Measurements from ENCODE around the gene CRACR2A. TPM values are rescaled to one million over a fixed set of nuclear protein-coding genes. Genes with fewer than 3 reads are reported as not detected.
A peak's percentile ranks its signal among the peaks of the same experiment; 100 is the strongest.

CRACR2A gene
- total and polyA plus RNA-seq, 2 of the 8 experiments (the other 6 are each of a cell fraction or from before 2014, with no cell fraction given): 0.85 to 3.2 TPM

GRCh38 chr12:3797531-3798048, 44.7 kb upstream of the CRACR2A start:
- ChIA-PET POLR2A (ENCODE audit: partially characterized antibody) (interaction anchor here (1.4 kb wide), 1 partner anchor 8 kb away, joined by 4 read pairs; no protein-coding TSS in a partner anchor), CTCF (ENCODE audit: partially characterized antibody) (interaction anchor here (0.9 to 1.4 kb wide), 2 partner anchors 9 to 498 kb away, joined by 3 read pairs; no protein-coding TSS in a partner anchor)
- H3K14ac ChIP-seq (ENCODE audit: insufficient read length): no peak overlapping the region
- H3K4ac ChIP-seq (replicated peaks; ENCODE audit: insufficient read length, low read depth, low read length): no peak overlapping the region
- H3K4me2 ChIP-seq (ENCODE audit: insufficient read depth in 1 of 2, low read depth in 2 of 2, low read length in 2 of 2): no peak overlapping the region
- no peaks in the 10 kb centered on the region for H4K20me1 ChIP-seq (replicated peaks in 1 of 2; ENCODE audit: control insufficient read depth in 1 of 2, insufficient read depth in 2 of 2, low read length in 2 of 2)
- H3K23me2 ChIP-seq (ENCODE audit: low read depth, low read length): no peaks in the 10 kb centered on the region
- H3K27ac ChIP-seq (ENCODE audit: low read depth, low read length): no peak overlapping the region
- peak; percentile 32 for FAIRE-seq
- TF ChIP-seq TBP (IDR thresholded peaks at IDR 0.05; ENCODE audit: low read depth, low read length) (no peak), CTCF (IDR thresholded peaks at IDR 0.05; ENCODE audit: control extremely low read depth in 1 of 3, insufficient read depth in 1 of 3, low read depth in 1 of 3, low read length in 3 of 3) (peak; percentile 23 to 36 (median 24); a peak in 3 of 4 replicates), RAD21 (IDR thresholded peaks at IDR 0.05 in 1 of 2, conservative IDR thresholded peaks at IDR 0.05 in 1 of 2; ENCODE audit: low read depth in 2 of 2, low read length in 2 of 2) (peak; percentile 30 to 48; a peak in 3 of 4 replicates)
- H3K4me1 ChIP-seq (replicated peaks in 1 of 4; ENCODE audit: control insufficient read depth in 3 of 4, insufficient read depth in 4 of 4, low read length in 3 of 4): peaks cover 0 to 7% (median 2%) of the 10 kb centered on the region in 4 experiments; a peak in 2 of 7 replicates
- H4K8ac ChIP-seq (ENCODE audit: extremely low read depth, insufficient read depth, low read length): no peak overlapping the region
- H3K27me3 ChIP-seq (replicated peaks in 1 of 4; ENCODE audit: control insufficient read depth in 3 of 4, extremely low read depth in 1 of 4, insufficient read depth in 3 of 4, low read length in 3 of 4): no peaks in the 10 kb centered on the region
- H3K9me3 ChIP-seq (ENCODE audit: insufficient read depth in 2 of 2, low read depth in 1 of 2, low read length in 1 of 2): peaks cover 0 to 3% of the 10 kb centered on the region in 2 experiments; a peak in 1 of 4 replicates
- no peak overlapping the region for H2BK12ac ChIP-seq (ENCODE audit: low read depth, low read length)
- no peak overlapping the region for H3K23ac ChIP-seq (ENCODE audit: insufficient read length)
- H3K79me2 ChIP-seq (ENCODE audit: control insufficient read depth in 1 of 2, insufficient read depth in 2 of 2, low read length in 2 of 2): no peaks in the 10 kb centered on the region
- H2AK5ac ChIP-seq (ENCODE audit: low read depth, low read length): no peak overlapping the region
- WGBS, 2 experiments (ENCODE audit: extremely low coverage in 1 of 2, insufficient coverage in 1 of 2, insufficient read length in 1 of 2, insufficient replicate concordance in 2 of 2, low coverage in 1 of 2, low lambda C conversion rate in 2 of 2, missing lambda C conversion rate in 1 of 2): 92% methylated on average over 3 of the region's 3 CpGs; no CpG with 5 or more reads in 1 of the 2 experiments
- H3K56ac ChIP-seq (replicated peaks; ENCODE audit: insufficient read length, low read depth, low read length): no peak overlapping the region
- H4K91ac ChIP-seq (replicated peaks; ENCODE audit: insufficient read length, low read length): no peak overlapping the region
- no peak overlapping the region for H2AFZ ChIP-seq (ENCODE audit: low read length)
- no peak overlapping the region for H2BK20ac ChIP-seq (ENCODE audit: low read length)
- H3K36me3 ChIP-seq (ENCODE audit: control insufficient read depth in 2 of 4, insufficient read depth in 4 of 4, low read length in 3 of 4): no peaks in the 10 kb centered on the region; a peak in 2 of 8 replicates
- H3K4me3 ChIP-seq (ENCODE audit: extremely low read depth in 1 of 4, insufficient read depth in 2 of 4, low read depth in 3 of 4, low read length in 4 of 4): no peak overlapping the region
- H2BK5ac ChIP-seq (ENCODE audit: low read depth, low read length): no peak overlapping the region
- H2BK15ac ChIP-seq (ENCODE audit: low read length): no peak overlapping the region
- DNase-seq (ENCODE audit: low read depth in 1 of 2, low spot score in 2 of 2): no peak
- no peak overlapping the region for H2BK120ac ChIP-seq (replicated peaks; ENCODE audit: low read depth, low read length)
- no peaks in the 10 kb centered on the region for H3K79me1 ChIP-seq (ENCODE audit: low read depth, low read length)
- H3K9ac ChIP-seq (replicated peaks in 1 of 4; ENCODE audit: extremely low read depth in 1 of 4, low read depth in 3 of 4, low read length in 3 of 4): no peak overlapping the region
- no peak overlapping the region for H3K18ac ChIP-seq (ENCODE audit: extremely low read depth, low read length)
- no peak overlapping the region for H4K5ac ChIP-seq (ENCODE audit: insufficient read length, low read depth, low read length)
